ENCODE data around the gene ABR. TPM values are rescaled to one million over a fixed set of nuclear protein-coding genes. Genes with fewer than 3 reads are reported as not detected.
A peak's percentile ranks its signal among the peaks of the same experiment; 100 is the strongest.
"Not testable (repeated sequence)": the region's sequence is repeated elsewhere in the genome, so short reads cannot be mapped to it uniquely, and the experiment has no call there.

The ABR gene
- total RNA-seq, 1 donor from 2014 or later: 134 TPM

GRCh38 chr17:981292-981658, 198.5 kb downstream of the ABR start:
- no peak for DNase-seq

GRCh38 chr17:980406-981291, 199.1 kb downstream of the ABR start:
- peak; percentile 54 for DNase-seq

- DNase-seq: peak; percentile 80
Observed at GRCh38 chr17:979539-980405, 200.0 kb downstream of the ABR start, which contains the start of gene NXN. TSS of gene NXN (minus strand) at chr17:979776.

GRCh38 chr17:979212-979538, 200.6 kb downstream of the ABR start:
- no peak for DNase-seq

- no peak for DNase-seq
Observed at GRCh38 chr17:978103-979093, 201.4 kb downstream of the ABR start.

- no peak for DNase-seq
Observed at GRCh38 chr17:977166-977565, 202.6 kb downstream of the ABR start.

GRCh38 chr17:976312-976711, 203.5 kb downstream of the ABR start:
- no peak for DNase-seq

- DNase-seq: no peak
Observed at GRCh38 chr17:975371-975915, 204.3 kb downstream of the ABR start.

GRCh38 chr17:974778-975177, 205.0 kb downstream of the ABR start:
- DNase-seq: not testable (repeated sequence)

GRCh38 chr17:973053-973452, 206.7 kb downstream of the ABR start:
- no peak for DNase-seq

GRCh38 chr17:971861-972260, 207.9 kb downstream of the ABR start:
- not testable (repeated sequence) for DNase-seq

- no peak for DNase-seq
Observed at GRCh38 chr17:970364-970763, 209.4 kb downstream of the ABR start.

- DNase-seq: no peak
Observed at GRCh38 chr17:969811-970355, 209.9 kb downstream of the ABR start.

- DNase-seq: no peak
Observed at GRCh38 chr17:968812-969730, 210.7 kb downstream of the ABR start.

- DNase-seq: no peak
Observed at GRCh38 chr17:967122-967521, 212.7 kb downstream of the ABR start.

GRCh38 chr17:965311-965989, 214.3 kb downstream of the ABR start:
- no peak for DNase-seq

GRCh38 chr17:964876-965275, 214.9 kb downstream of the ABR start:
- DNase-seq: no peak

- DNase-seq: no peak
Observed at GRCh38 chr17:962670-963069, 217.1 kb downstream of the ABR start.

GRCh38 chr17:962166-962565, 217.6 kb downstream of the ABR start:
- DNase-seq: no peak
